HG03521 (cell line): ENCODE measurements around the gene TRIM33.
"Not testable (repeated sequence)": the region's sequence is repeated elsewhere in the genome, so short reads cannot be mapped to it uniquely, and the experiment has no call there.

Experiments
- ATAC-seq: cut with Tn5 transposase; IDR thresholded peaks from one replicate; pipeline ENCODE4 v1.9.1; 2021; ENCODE audit warnings: mild to moderate bottlenecking, moderate library complexity; ENCODE audit not compliant: unreplicated experiment

Gene TRIM33

DNA sequence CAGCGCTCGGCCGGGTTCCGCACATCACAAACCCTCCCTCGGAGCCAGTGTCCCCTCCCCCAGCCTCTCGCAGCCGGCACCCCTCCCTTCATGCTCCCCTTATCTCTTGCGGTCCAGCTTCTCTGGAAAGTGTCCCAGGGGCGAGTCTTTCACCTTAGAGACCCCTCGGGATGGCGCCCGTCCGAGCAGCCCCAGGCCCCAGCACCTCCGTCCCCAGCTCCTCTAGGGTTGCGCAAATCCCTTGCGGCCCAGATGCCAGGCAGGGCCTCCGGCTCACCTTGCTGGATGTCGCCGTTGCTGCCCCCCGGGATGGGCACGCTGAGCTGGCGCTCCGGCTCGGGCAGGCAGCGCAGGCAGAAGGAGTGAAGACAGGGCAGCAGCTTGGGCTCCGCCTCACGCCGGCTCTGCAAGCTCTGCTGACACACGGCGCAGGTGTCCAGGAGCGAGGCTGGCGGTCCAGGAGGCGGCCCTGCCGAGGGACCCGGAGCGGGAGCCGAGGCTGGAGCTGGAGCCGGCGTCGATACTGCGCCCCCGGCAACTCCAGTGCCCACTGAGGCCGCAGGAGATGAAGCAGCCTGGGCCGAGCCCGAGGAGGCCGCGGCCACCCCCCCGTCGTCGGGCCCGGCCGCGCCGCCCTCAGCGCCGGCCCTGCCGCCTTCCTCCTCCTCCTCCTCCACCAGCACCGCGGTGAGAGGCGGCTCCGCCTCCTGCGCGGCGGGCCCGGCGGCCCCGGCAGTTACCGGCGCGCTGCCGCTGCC is 550 bp downstream of the TRIM33 start:
- ATAC-seq, result peak; percentile 63

DNA sequence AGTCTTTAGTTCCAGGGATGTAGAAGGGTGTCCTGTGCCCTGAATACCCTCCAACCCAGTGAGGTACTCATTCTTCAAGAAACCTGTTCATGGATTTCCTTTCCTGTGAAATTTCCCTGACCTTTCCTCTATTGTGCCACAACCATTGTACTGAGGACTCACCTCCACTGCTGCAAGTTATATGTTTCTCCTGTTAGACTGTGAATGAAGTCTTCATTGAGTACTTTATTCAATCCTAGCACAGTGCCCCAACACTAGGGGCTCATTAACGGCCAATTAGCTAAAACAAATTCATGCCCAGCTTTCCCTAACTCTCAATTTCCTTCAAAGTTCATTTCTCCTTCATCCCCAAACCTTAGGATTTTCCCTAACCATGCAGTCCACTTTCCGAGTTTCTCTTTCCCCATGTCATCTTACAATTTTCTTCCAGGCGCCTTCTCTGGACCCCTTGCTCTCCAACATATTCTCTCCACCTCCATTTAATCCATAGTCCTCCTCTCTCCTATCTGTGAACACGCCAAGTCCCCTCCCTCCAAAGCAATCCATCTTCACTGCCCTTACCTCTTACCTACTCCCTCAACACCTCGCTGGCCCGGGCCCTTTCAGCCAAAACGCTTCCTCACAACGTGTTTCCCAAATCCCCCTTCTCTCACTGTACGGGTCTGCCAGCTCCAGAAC is 1.3 kb downstream of the TRIM33 start:
- no peak for ATAC-seq

DNA sequence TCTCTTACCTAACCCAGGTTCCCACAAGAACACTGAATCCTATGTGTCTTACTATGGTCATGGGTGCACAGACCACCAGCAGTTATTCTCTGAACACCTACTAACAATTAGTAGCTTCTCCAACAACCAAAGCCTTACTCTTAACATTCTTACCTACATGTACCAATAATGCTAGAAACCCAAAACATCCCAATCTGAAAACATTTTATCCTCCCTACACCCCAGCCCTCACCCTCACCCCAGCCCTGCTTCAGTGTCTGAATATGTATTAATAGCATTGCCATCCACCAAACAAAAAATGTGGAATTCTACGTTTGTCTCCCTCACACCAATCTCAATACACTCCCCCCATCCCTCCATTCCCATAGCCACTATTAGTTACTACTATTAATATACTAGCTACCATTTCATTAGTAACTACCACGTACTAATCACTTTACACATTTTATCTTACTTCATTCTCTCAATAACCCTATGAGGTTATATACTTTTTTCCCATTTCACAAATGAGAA is 2.6 kb downstream of the TRIM33 start:
- ATAC-seq, result no peak

DNA sequence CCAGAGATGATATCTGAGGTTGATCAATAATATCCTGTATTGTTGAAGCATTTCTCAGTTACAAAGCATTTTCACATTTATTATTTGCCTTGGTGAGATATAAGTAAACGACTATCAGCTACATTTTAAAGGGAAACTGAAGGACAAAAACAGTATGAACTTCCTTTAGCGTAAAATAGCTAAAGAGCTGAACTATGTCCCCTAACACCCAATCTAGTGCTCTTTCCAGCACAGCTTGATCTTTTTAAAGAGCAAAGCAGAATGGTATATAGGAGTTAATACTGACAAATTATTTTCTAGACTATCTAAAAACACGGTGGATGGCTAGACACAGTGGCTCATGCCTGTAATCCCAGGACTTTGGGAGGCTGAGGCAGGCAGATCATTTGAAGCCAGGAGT is 3.5 kb downstream of the TRIM33 start:
- ATAC-seq, result no peak

DNA sequence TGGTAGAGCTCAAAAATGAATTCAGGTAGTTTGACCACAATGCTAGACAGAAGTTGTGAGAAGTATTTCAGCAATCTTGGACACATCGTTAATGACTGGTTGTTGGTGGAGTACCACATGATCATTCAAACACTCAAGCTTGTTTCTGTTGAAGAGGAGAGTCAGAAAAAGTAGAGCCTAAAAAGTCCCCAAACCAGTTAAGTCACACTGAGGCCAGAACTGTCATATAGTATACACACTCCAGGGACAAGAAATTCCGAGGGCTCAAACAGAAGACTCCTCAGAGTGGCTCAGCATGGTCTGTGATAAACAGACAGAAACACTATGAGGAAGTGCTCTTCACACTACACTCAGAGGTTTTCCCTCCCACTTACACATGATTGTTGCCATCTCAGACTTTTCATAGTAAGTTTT is 5.8 kb downstream of the TRIM33 start:
- no peak for ATAC-seq

DNA sequence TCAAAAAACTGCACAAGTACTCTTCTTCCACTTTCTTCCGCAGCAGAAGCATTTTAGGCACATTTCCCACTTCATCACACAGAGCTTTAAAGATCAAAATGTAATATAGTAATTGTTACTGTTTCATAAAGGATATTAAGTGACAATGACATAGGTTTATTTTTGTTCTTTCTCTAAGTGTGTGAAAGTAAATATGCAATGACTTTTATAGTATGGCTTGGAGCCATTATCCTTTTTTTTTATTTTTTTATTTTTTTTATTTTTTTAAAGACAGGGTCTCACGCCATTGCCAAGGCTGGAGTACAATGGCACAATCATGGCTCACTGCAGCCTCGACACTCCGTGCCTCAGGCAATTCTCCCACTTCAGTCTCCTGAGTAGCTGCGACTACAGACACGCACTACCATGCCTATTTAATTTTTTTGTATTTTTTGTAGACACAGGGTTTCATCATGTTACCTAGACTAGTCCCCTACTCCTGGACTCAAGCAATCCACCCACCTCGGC is 7.0 kb downstream of the TRIM33 start:
- ATAC-seq, result no peak

DNA sequence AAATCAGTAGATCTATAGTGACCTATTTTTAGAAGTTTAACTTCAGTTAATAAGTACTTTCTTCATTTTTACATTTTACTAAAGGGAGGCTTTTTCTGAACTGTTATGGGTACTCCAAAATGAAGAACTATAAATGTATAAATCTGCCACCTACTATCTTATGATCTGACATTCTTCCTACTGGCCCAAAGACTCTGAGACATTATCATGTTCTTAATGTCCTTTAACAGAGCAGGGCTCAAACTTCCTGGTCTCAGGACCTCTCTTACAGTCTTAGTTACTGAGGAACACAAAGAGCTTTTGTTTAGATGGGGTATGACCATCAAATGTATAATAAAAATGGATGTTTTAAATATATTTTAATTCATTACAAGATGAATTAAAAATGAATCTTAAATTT is 8.9 kb downstream of the TRIM33 start:
- no peak for ATAC-seq

DNA sequence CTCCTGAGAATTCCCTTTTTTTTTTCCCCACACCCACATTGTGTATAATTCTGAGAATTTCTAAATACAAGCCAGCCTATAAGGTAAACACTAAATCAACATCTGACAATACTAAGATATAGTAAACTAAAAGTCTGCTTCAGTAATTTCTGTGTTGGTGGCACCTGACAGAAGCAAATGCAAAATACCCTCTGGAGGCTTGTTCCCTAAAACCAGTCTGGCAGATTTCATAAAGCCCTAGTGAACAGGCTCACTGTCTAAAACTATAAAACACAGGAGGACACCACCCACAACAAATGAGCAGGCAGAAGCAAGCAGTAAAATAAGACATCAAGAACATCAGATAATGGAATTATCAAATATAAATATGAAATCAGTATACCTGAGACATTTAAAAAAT is 11.5 kb downstream of the TRIM33 start:
- no peak for ATAC-seq

DNA sequence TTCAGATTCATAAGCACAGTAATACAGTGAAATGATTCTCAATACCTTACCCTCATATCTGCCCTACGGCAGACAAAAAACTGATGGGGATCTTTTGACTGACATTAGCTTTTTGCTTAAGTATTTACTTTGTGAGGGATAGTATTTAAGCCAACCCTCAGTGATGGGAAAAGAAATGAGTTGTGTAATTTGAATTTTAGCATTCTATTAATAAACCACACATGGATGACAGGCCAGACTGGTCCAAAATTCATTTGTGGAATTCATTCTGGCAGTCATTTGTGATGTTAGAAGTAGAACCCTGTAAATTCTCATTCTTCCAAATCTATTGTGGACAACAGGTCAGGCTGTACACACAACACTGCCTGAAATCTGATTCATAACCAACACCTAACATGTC is 14.9 kb downstream of the TRIM33 start:
- no peak for ATAC-seq

DNA sequence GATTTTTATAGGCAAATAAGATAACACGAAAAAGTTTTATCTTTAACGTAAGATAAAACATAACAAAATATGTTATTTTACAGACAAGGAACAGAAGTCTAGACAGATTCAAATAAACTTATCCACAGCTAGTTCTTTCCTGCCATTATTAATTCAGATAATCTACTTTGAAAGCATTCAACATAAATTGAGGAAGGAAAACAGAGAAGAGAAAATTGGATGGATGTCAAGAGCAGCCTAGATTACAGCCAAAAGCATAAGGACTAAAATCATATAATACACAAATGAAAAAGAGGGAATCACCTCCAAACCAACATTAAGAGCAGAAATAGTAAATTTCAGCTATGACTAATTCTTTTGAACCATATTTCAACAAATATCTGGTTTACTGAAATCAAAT is 15.5 kb downstream of the TRIM33 start:
- ATAC-seq, result no peak

DNA sequence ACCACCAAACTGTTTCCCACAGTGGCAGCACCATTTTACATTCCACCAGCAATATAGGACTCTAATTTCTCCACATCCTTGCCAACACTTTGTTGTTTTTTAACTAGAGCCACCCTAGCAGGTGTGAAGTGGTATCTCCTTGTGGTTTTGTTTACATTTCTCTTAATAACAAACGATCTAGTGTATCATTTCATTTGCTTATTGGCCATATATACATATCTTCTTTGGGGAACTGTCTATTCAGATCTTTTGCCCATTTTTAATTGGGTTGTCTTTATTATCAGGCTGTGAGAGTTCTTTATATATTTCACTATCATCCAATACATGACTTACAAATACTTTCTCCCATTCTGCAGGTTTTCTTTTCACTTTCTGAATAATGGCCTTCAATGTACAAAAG is 18.0 kb downstream of the TRIM33 start:
- ATAC-seq, result no peak

DNA sequence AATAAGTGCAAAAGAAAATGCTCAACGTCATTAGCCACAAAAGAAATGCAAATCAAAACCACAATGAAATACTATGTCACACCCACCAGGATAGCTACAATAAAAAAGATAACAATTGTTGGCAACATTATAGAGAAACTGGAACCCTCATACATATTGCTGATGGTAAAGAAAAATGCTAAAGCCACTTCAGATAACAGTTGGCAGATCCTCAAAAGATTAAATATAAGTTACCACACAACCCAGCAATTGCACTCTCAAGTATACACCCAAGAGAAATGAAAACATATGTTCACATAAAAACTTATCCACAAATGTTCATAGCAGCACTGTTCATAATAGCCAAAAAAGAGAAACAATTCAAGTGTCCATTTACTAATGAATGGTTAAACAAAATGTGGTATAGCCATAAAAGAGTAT is 20.7 kb downstream of the TRIM33 start:
- no peak for ATAC-seq

DNA sequence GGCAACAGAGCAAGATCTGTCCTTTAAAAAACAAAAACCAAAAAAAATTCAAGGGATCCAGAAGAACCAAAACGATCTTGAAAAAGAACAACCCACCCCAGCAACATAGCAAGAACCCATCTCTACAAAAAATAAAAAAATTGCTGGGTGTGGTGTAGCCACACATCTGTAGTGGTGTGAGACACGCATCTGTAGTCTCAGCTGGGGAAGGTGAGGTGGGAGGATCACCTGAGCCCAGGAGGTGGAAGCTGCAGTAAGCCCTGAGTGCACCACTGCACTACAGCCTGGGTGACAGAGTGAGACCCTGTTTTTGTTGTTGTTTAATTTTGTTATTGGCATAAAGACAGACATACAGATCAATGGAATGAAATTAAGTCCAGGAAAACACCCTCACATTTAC is 22.3 kb downstream of the TRIM33 start:
- no peak for ATAC-seq

DNA sequence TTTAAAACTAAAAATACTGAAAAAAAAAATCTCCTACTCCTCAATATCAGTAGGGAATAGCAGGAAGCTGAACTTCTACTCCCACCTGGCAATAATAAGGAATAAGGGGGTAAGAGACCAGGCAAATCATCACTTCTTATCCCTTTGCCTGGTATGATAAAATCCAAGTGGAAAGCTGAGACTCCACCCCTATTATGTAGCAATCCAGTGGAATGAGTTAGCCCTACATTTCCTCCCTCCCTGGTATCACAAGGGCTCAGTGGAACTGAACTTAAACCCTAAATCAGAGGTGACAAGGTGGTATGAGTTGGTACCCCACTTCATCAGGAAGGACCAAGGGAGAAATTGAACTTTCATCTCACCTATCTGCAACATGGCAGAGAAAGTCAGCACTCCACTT is 25.7 kb downstream of the TRIM33 start:
- ATAC-seq, result no peak

DNA sequence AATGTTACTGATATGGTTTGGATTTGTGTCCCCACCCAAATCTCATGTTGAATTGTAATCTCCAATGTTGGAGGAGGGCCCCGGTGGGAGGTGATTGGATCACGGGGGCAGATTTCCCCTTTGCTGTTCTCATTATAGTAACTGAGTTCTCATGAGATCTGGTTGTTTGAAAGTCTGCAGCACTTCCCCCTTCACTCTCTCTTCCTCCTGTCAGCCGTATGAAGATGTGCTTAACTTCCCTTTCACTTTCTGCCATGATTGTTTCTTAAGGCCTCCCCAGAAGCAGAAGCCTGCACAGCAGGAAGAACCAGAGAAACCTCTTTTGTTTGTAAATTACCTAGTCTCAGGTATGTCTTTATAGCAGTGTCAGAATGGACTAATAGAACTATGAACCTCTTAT is 28.4 kb downstream of the TRIM33 start:
- ATAC-seq, result no peak

DNA sequence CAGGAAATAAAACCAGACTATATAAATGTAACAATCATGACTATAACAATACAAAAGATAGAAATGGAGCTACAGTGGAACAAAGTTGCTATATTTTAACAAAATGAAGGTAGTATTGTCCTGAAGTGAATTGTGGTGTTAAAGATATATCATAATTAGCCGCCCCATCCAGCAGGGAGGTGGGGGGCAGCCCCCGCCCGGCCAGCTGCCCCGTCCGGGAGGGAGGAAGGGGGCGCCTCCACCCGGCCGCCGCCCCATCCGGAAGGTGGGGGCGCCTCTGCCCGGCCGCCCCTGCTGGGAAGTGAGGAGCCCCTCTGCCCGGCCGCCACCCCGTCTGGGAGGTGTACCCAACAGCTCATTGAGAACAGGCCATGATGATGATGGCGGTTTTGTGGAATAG is 31.4 kb downstream of the TRIM33 start:
- ATAC-seq, result not testable (repeated sequence)

DNA sequence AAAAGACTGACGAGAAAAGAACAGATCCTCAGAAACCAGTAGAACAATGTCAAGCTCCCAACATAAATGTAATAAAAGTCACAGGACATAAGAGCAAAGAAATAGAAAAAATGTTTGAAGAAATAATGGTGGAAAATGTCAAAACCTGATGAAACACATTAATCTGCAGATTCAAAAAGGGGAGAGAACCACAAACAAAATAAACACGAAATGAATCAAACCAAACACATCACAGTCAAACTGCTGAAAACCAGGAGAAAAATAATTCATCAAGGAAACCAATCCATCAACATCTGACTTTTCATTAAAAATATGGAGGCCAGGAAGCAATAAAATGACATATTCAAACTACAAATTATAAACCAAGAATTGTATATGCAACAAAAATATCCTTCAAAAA is 31.9 kb downstream of the TRIM33 start:
- ATAC-seq, result no peak

DNA sequence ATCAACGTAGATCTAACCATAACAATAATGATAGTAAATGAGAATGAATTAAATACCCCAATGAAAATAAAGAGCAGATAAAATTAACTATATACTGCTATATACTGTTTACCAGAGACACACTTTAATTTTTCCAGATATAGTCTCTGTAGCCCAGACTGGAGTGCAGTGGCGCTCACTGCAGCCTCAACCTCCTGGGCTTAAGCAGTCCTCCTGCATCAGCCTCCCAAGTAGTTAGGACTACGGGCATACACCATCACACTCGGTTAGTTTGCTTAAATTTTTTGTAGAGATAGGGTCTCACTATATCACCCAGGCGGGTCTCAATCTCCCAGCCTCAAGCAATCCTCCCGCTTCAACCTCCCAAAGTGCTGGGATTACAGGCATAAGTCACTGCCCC is 37.2 kb downstream of the TRIM33 start:
- ATAC-seq, result no peak

DNA sequence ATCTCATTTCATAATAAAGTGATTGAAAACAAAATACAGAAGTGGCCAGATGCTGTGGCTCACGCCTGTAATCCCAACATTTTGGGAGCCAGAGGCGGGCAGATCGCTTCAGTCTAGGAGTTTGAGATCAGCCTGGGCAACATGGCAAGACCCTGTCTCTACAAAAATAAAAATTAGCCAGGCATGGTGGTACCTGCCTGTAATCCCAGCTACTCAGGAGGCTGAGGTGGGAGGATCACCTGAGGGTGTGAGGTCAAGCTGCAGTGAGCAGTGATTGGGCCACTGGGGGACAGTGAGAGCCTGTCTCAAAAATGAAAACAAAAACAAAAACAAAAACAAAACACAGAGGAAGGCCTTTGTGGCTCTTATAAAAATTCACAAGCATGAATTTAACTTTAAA is 38.6 kb downstream of the TRIM33 start:
- no peak for ATAC-seq

DNA sequence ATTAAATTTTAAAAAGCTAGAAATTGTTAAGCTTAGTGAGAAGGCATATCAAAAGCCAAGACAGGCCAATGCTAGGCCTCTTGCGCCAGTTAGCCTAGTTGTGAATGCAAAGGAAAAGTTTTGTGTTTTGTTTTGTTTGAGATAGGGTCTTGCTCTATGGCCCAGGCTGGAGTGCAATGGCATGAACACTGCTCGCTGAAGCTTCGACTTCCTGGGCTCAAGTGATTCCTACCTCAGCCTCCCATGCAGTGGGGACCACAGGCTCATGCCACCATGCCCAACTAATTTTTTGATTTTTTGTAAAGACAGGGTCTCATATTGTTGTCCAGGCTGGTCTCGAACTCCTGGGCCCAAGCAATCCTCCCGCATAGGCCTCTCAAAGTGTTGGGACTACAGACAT is 40.3 kb downstream of the TRIM33 start:
- ATAC-seq, result no peak

DNA sequence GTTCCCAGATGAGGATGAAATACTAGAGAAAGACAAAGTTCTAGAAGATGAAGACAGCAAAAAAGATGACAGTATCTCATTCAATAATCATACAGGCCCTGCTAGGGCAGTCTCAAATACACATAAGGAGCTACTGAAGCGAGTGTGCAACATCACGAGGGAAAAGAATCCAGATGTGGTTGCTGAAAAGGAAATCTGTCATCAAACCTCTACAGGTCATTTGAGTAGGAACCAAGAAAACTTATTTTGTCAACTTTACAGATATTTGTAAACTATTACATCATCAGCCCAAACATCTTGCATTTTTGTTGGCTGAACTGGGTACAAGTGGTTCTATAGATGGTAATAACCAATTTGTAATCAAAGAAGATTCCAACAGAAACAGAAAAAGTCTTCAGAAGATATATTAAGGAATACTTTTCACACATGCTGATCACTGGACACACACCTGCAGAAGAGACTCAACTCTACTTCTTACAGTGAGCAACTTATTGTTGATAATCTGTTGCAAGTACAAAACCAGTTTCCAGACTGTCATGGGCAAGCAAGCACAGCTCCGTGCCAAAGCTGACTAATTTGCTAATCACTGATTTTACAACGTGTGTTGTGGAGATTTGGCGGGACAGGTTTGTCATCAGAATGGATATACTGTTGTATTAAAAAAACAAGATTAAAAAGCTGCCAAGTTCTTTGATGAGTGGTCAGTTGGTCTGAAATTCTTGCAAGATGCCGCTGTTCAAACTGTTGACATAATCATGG is 42.1 kb downstream of the TRIM33 start:
- no peak for ATAC-seq

DNA sequence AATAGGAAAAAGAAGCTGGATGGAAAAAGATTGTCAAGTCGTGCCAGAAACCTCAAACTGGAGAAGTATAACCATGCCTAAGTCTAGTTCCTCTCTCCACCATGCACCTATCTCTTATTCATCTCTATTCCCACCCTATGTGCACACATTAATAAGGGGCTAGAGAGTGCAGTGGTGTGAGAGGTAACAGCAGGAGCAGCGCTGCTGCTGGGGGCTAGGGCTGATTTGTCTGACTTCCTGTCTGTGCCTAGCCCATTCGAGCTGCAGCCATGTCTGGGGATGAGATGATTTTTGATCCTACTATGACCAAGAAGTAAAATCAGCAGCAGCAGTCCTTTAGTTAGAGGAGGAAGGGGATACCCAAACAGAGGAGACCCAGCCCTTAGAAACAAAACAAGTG is 43.0 kb downstream of the TRIM33 start:
- ATAC-seq, result no peak
